OCI-LY3 (cell line): ENCODE data around the gene RELB.

Experiments
- EZH2phosphoT487 ChIP-seq: fragments of 200-600 bp; shearing (Covaris generic); IDR thresholded peaks from 2 replicates; pipeline ENCODE4 v1.6.1; 2018; ENCODE audit warnings: antibody characterized with exemption, mixed run types, low read depth
- TF ChIP-seq, protein P1 (sequence below): fragments of 200-600, 300-600 bp; sonication (generic); IDR thresholded peaks from 2 replicates; pipeline ENCODE4 v1.5.1; 2014; ENCODE audit warnings: antibody characterized with exemption, low read length, low read depth

DNA sequence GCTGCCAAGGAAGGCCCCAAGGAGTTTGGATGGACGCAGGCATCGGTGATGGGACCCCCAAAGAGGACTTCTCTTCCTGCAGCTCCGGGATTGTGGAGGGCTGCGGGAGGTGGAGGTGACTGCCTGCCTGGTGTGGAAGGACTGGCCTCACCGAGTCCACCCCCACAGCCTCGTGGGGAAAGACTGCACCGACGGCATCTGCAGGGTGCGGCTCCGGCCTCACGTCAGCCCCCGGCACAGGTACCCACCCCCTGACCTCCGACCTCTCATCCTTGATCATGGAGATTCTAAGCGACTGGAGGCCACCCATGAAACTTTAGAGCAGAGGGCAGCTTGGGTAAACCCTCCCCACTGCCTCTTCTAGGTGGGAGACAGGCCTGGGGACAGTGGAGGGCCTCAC lies 20.7 kb downstream of the RELB start:
- TF ChIP-seq, protein P1, sequence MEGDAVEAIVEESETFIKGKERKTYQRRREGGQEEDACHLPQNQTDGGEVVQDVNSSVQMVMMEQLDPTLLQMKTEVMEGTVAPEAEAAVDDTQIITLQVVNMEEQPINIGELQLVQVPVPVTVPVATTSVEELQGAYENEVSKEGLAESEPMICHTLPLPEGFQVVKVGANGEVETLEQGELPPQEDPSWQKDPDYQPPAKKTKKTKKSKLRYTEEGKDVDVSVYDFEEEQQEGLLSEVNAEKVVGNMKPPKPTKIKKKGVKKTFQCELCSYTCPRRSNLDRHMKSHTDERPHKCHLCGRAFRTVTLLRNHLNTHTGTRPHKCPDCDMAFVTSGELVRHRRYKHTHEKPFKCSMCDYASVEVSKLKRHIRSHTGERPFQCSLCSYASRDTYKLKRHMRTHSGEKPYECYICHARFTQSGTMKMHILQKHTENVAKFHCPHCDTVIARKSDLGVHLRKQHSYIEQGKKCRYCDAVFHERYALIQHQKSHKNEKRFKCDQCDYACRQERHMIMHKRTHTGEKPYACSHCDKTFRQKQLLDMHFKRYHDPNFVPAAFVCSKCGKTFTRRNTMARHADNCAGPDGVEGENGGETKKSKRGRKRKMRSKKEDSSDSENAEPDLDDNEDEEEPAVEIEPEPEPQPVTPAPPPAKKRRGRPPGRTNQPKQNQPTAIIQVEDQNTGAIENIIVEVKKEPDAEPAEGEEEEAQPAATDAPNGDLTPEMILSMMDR = no peak
- no peak for TF ChIP-seq EZH2phosphoT487
